ENCODE measurements around the gene MAP7D3.

The MAP7D3 gene

GRCh38 chrX:136214551-136214950 lies 36.6 kb downstream of the MAP7D3 start:
- H3K4me3 ChIP-seq (ENCODE audit: low read depth, low read length), result no peak overlapping the region
- no peak for TF ChIP-seq MYC (IDR thresholded peaks at IDR 0.05; ENCODE audit: low read depth, low read length)
- no peak for TF ChIP-seq MAX (IDR thresholded peaks at IDR 0.05; ENCODE audit: low read depth, low read length)
- TF ChIP-seq POLR2A (IDR thresholded peaks at IDR 0.05; ENCODE audit: extremely low read depth, insufficient read length), result no peak
- no peak for TF ChIP-seq CTCF (IDR thresholded peaks at IDR 0.05; ENCODE audit: low read depth, low read length)
- no peak for DNase-seq (ENCODE audit: low read depth)

DNA sequence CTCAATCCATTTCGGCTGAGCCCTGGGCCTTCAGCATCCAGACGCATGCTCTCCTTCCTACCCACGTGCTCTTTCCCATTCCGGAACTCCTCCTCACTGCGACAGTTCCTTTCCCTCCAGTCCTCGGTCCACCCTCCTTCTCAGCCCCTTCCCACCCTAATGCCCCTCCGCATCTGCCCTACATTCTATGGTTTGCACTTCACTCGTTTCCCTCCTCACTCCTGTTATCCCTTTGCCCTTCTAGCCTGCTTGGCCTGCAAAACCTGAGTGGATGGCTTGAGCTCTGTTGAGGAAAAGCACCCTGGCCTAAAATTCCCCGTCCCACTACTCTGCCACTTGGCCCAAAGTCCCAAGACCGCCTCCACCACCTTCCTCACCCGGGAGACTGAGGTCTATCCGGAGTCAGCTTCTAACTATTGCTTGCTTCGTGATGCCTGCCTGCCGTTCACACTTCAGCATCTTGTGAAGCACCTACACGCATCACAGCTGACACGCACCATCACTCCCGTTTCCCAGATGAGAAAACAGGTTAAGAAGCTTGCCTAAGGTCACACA lies 38.6 kb downstream of the MAP7D3 start:
- no peak overlapping the region for H3K4me3 ChIP-seq (ENCODE audit: low read depth, low read length)
- DNase-seq (ENCODE audit: low read depth), result no peak
- no peak for TF ChIP-seq POLR2A (IDR thresholded peaks at IDR 0.05; ENCODE audit: extremely low read depth, insufficient read length)
- no peak for TF ChIP-seq CTCF (IDR thresholded peaks at IDR 0.05; ENCODE audit: low read depth, low read length)
- no peak for TF ChIP-seq MYC (IDR thresholded peaks at IDR 0.05; ENCODE audit: low read depth, low read length)
- no peak for TF ChIP-seq MAX (IDR thresholded peaks at IDR 0.05; ENCODE audit: low read depth, low read length)

GRCh38 chrX:136211766-136212556 lies 39.2 kb downstream of the MAP7D3 start:
- no peak for TF ChIP-seq CTCF (IDR thresholded peaks at IDR 0.05; ENCODE audit: low read depth, low read length)
- TF ChIP-seq POLR2A (IDR thresholded peaks at IDR 0.05; ENCODE audit: extremely low read depth, insufficient read length), result no peak
- no peak for TF ChIP-seq MYC (IDR thresholded peaks at IDR 0.05; ENCODE audit: low read depth, low read length)
- TF ChIP-seq MAX (IDR thresholded peaks at IDR 0.05; ENCODE audit: low read depth, low read length), result no peak
- peak; percentile 51 for DNase-seq (ENCODE audit: low read depth)
- no peak overlapping the region for H3K4me3 ChIP-seq (ENCODE audit: low read depth, low read length)

DNA sequence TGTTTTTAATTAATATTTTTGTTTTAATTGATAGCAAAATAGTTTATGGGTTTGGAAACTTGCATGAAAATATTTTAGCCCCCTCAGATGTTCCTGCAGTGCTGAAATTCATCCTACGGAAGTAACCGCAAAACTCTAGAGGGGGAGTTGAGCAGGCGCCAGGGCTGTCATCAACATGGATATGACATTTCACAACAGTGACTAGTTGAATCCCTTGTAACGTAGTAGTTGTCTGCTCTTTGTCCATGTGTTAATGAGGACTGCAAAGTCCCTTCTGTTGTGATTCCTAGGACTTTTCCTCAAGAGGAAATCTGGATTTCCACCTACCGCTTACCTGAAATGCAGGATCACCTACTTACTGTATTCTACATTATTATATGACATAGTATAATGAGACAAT lies 40.4 kb downstream of the MAP7D3 start:
- peak; percentile 57 for DNase-seq (ENCODE audit: low read depth)
- no peak for TF ChIP-seq POLR2A (IDR thresholded peaks at IDR 0.05; ENCODE audit: extremely low read depth, insufficient read length)
- TF ChIP-seq CTCF (IDR thresholded peaks at IDR 0.05; ENCODE audit: low read depth, low read length), result no peak
- TF ChIP-seq MAX (IDR thresholded peaks at IDR 0.05; ENCODE audit: low read depth, low read length), result no peak
- no peak for TF ChIP-seq MYC (IDR thresholded peaks at IDR 0.05; ENCODE audit: low read depth, low read length)
- no peak overlapping the region for H3K4me3 ChIP-seq (ENCODE audit: low read depth, low read length)

DNA sequence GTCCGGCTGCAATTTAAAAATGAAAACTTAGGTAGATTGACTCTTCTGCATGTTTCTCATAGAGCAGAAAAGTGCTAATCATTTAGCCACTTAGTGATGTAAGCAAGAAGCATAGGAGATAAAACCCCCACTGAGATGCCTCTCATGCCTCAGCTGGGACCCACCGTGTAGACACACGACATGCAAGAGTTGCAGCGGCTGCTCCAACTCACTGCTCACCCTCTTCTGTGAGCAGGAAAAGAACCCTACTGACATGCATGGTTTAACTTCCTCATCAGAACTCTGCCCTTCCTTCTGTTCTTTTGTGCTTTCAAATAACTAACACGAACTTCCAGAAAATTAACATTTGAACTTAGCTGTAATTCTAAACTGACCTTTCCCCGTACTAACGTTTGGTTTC lies 41.0 kb downstream of the MAP7D3 start:
- H3K4me3 ChIP-seq (ENCODE audit: low read depth, low read length), result no peak overlapping the region
- TF ChIP-seq MYC (IDR thresholded peaks at IDR 0.05; ENCODE audit: low read depth, low read length) (no peak), POLR2A (IDR thresholded peaks at IDR 0.05; ENCODE audit: extremely low read depth, insufficient read length) (no peak), CTCF (IDR thresholded peaks at IDR 0.05; ENCODE audit: low read depth, low read length) (no peak), MAX (IDR thresholded peaks at IDR 0.05; ENCODE audit: low read depth, low read length) (no peak)
- DNase-seq (ENCODE audit: low read depth), result peak; percentile 48
